GM19467 (cell line): ENCODE results near the gene CST3.
"Not testable (repeated sequence)": the region's sequence is repeated elsewhere in the genome, so short reads cannot be mapped to it uniquely, and the experiment has no call there.

Experiments
- ATAC-seq: cut with Tn5 transposase; IDR thresholded peaks from one replicate; pipeline ENCODE4 v1.9.1; 2021; ENCODE audit warnings: mild to moderate bottlenecking, moderate library complexity; ENCODE audit not compliant: unreplicated experiment

The CST3 gene

DNA sequence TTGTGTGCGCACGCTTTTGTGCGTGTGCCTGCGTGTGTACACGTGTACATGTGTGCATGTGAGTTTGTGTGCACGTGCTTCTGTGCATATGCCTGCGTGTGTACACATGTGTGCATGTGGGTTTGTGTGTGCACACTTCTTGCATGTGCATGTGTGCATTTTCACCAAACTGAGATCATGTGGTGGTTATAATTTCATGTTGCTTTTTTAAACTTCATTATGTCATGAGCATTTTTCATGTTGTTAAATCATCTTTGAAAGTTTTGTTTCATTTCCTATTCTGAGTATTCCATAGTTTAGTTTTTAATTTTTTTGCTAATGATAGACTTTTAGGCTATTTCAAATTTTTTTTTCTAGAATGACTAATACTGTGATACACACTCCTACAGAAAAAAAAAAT, 6.4 kb upstream of the CST3 start:
- ATAC-seq = no peak

DNA sequence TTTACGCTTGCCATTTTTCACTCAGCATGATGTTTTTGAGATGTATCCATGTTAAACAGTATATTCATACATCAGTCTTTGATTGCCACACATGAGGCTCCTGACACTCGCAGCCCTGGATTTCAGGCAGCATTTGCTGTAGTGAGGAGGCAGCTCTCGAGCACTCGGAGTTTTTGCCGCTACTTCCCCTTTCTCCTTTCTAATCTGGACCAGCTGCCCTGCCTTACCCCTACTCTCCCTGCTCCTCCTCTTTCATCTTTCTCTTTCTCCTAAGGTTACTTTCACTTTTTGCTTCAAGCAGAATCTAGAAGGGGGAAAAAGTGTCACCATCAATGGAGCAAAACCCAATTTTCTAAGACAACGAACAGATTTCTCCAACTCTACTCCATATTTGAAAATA, 5.9 kb upstream of the CST3 start:
- peak; percentile 43 for ATAC-seq

DNA sequence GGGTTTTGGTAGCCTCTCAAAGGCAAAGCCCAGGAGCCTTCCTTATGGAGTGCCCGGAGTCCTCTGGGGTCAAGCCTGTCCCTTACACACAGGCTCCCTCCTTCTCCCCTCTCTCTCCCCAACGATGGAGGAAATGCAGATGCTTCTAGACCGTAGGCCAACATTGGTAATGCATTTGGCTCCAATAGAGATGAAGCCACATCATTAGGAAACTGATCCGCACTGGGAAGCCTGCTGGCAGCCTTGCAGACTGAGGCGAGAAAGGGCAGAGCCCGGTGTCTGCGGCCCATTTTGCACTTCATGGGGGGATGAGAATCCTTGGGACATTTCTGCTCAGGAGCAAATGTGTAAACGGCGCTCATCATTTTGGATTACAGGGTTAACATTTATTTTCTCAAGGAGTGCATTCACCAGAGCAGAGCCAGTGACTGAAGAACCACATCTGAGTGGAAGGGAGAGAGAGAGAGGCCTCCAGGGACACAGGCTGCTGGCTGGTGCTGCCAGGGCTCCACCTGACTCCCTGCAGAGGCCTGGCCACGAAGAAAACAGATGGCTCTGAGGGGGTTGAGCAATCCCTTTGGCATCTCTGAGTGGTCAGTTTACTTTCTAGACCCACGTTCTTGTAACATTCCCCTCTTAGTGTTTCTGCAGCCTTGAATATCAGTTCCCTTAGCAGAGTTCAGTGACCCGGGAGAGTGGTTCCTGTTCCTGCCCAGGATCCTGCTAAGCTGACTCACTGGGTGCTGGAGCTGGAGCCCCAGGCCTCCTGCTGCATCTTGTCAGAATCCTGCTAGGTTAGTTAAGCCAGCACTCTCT, 4.4 kb upstream of the CST3 start:
- ATAC-seq = no peak

DNA sequence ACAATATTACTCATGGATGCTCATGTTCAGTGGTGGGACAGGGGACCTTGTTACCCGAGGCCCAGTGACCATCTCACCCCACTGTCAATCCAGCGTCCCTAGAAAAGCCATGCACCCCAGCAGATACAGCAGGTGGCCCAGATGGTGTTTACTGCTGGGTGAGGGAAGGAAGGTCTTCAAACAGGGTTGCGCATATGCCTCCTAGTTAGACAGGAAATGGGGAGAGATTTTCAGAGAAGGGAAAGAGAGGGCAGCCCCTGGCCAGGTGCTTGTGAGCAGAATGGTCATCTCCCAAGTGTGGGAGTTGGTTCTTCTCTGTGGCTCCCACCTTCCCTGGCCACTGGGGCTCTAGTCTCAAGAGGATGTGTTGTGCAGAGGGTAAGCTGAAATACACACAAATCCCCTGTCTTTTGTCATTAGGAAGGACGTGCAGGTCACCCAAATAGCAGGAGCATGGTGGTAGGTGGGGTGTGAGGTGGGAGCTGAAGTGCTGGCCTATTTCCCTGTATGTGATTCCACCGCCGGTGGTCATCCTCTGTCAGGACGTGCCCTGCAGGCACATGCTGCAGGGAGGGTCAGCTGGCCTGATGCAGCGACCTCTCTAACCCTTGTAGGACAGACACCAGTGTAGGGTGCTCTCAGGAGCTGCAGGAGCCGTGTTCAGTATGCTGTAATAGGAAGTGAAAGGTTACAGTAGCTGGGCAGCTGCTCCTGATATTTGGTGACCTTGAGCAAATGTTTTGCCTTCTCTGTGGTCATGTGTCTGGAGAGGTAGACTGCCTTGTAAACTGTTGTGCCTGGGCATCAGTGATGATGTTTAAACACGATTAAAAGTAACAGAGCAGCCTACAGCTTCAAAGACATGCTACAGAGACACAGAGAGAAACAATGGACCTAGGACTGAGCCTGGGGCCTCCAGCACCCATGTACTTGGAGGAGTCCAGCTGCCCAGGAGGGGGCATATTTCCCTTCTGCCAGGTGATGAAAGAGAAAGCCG, 3.2 kb upstream of the CST3 start:
- no peak for ATAC-seq

DNA sequence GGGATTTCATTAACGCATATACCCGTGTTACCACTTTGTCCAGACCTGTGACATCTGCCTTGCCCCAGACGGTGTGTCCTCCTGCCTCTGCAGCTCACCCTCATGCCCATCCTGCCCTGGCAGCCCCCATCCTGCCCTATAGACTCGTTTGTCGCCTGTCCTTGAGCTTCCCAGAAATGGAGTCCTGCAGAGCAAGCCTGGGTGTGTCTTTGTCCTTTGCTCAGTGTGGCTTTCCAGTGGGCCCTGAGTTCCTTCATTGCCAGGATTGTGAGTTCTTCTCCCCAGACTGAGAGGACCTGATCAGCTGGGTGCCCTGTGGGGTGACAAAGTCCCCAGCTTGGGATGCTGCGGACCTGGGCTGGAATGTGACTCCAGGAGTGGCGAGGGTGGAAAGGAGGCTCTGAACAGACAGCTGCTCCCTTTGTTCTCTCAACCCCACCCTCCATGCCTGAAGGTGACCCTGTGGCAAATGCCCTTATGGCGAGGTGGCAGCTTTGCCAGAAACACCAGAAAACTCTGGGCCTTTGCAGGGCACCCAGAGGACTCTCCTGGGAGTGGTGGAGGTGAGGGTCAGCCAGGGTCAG, 2.4 kb upstream of the CST3 start:
- no peak for ATAC-seq

DNA sequence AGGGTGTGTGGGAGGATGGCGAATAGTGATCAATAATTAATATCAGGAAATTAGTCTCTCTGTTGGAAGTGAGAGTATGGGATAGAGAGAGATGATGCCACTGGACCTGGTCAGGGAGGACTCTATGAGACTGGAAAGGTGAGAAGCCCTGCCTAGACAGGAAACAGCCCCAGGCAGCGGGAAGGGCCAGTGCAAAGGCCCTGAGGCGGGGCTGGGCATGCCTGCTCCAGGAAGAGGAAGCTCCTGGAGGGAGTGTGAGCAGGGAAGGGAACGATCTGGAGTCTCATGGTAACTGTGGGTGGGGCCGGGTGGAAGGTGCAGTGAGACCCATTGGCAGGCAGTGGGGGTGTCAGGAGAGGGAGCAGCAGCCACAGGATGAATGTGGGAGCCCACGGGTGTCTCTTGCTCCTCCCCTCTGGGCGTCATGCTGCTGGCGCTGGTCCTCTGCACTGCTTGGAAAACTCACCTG, 1.8 kb upstream of the CST3 start:
- ATAC-seq = no peak

DNA sequence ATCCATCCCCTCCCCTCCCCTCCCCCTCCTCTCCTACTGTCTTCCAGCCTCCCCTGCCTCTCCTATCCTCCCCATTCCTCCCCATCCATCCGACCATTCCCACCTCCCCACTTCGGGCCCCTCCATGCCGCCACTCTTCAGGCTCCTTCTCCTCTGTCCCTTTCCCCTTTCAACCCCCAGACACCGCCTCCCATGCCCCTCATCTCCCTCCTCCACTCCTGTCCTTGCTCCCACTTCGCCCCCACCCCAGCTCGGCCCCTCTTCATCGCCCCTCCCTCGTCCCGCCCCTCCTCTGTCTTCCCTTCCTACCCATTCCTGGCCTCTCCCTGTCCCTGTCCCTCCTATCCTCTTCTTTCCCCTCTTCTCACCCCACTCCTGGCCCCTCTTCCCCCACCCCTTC, 554 bp upstream of the CST3 start:
- no peak for ATAC-seq

DNA sequence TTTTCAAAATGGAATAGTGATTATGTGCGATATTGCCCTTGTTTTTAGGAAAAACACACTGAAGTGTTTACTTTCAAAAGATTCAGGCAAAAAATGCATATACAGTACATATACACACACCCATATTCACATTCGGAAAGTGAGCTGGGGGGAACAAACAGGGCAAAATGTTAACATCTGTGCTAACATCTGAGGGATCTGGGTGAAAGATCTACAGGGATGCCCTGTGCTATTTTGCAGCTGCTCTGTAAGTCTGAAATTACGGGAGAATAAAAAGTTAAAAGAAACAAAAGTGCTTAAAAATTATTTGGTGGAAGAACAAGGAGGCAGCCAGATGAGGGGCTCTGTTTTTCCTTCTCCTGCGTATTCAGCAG, 860 bp downstream of the CST3 start:
- ATAC-seq = no peak

DNA sequence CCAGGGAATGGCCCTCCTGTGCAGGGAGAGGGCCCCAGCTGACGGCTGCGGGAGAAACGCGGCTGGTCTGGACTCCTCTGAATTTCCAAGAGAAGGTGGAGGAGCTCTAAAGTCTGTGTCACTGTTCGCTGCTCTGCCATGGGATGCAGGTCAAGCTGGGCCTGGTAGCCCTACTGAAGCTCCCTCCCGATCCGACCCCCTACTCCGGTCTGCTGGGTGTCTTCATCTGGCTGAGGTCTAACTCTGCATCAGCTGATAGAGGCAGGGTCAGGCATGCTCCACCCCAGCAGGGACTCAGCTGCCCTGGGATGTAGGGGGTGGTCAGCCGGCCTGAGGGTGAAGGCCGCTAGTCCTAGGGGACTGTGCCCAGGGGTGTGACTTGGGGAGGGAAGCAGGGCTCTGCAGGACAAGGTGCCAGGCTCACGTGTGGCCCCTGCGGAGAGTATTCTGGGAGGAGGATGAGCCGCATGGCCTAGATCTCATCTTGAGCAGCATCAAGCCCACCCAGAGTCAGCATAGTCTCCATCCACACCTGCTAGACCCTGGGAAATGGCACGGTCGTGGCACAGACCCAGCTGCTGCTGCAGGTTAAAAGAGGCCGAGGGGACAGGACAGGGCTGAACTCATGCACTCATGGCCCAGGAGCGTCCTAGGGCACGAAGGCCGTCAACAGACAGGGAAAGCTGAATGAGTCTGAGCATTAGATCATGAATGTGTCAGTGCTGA, 1.4 kb downstream of the CST3 start:
- no peak for ATAC-seq

DNA sequence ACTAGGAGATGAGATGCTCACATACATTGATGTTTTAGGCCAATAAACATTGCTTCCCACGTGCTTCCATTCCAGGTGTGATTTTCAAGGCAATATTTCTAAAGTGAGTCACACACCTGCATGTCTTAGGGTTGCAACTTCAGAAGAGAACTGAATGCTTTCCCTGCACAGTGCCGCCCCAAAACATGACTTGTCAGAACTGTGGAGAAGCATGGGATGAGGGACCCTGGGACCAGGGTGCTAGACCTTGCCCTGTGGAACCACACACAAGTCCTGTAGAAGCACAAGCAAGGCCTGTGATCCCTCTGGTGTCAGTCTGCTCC, 2.0 kb downstream of the CST3 start:
- ATAC-seq = not testable (repeated sequence)

DNA sequence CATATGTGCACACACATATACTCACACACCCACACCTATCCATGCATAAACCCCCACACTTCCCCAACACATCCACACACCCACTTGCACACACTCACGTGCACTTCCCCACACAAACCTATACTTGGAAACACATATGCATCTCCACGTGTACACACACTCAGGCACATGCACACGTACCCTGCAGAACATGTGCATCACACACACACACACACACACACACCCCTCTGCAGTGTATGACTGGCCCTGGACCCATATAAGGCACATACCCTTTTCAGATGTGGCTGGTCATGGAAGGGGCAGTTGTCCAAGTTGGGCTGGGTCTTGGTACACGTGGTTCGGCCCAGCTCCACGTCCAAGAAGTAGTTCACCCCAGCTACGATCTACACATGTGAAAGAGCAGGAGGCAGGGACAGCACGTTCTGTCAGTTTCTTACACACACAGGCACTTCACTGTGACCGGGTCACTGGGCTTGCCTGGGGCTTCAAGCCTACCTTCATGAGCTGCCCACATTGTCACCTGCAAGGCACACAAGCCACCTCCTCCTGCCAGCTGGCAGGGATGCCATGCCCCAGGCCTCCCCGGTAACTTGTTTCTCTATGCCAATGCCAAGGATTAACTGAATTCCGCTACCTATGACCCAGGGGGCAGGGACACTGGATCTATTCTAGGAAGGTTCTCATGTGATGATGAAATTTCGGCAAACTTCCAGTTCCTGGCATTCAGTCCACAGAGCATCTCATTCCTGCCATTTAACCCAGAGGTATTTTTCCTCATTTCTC, 2.6 kb downstream of the CST3 start:
- ATAC-seq = no peak

DNA sequence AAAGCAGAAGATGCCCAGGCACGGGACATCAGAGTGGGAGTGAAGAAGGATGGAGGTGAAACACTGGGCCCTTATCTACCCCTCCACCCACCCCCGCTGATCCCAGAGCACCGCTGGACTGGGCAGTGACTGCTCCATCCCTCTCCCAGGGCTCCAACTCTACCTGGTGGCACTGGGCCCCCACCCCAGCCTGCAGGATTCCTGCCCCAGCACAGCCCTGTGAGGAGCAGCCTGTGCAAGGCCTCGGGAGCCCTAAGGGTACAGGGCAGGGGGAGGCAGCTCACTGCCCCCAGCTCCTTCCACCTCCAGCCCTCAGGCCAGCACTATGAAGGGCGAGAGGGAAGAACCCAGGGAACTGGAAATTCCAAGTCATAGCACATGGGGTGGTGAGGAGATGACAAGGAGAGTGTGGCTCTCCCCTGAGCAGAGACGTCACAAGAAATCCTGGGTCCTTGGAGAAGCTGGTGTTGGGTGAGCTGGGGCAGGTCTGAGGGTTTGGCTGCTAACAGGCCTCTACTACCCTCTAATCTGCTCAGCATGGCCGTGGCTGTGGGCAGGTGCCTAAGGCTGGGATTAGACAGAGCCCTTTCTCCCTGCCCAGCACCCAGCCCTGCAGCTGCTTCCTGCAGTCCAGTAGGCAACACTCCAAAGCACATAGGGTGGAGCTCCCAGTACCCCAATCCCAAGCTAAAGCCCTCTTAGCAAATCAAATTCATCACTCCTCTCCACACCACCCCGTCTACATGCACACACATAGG, 3.5 kb downstream of the CST3 start:
- no peak for ATAC-seq

DNA sequence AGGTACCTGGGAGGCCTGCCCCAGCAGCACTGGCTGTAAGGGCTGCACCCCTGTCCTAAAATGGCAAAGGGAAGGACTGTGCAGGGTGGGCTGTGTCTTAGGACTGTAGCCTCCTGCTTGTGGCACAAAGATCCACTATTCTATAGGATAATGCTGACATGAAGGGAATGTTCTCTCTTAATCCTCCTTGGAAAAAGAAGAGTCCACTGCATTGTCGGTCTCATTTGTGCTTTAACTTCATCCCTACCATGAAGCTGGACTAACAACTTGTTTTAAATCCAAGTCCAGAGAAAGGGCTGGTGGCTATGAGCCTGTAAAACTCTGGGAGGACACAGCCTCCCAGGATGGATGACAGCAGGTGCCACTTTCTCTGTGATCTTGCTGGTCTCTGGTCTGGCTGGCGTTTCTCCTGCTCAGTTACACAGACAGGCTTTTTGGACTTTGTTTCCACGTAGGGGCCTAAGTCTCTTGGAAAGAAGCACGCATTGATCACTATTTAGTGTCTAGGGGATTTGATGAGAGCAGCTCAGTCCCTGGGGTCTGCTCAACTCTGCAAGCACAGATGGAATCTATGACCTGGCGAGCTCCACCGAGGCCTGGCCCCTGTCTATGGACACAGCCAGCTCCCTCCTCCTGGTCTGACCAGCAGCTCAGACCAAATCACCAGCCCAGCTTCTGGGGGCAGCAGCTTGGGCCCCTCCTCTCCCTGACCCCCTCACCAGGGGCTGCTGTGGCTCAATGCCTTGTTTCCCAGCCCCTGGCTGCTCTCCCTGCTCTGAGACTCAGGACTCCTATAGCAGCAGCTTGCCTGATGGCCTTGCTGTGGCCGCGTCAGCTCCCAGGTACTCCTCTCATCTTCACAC, 4.8 kb downstream of the CST3 start:
- ATAC-seq = no peak

DNA sequence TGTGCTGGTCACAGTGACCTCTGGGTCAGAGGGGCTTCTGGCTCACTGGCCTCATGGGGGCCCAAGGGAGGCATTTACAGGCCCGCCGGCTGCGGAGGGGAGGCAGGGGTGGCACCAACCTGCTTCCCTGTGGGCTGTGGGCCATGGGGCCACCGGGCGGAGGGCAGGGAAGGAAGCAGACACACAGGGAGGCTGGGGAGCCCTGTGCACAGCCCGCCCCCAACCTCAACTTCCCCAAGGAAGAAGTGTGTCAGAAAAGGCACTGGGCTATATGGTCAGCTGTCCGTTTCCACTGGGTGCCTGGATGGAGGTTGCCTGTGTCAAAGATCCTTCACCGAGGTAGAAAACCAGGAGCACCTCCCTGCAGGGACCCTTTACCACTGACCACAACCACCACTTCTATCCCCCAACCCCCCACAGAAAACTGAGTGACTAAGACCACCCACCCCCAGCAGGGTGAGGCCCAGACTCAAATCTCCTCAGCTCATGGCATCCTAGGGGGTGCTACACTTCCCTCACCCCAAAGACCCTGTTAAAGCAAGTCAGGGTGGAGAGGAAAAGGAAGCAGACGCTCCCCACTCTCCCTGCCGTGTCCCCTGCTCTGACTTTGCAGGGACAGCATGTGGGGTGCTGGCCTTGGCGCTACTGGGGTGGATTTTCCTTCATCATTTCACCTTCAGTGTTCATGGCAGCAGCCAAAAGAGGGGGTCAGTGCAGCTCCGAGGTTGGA, 5.6 kb downstream of the CST3 start:
- ATAC-seq = no peak

DNA sequence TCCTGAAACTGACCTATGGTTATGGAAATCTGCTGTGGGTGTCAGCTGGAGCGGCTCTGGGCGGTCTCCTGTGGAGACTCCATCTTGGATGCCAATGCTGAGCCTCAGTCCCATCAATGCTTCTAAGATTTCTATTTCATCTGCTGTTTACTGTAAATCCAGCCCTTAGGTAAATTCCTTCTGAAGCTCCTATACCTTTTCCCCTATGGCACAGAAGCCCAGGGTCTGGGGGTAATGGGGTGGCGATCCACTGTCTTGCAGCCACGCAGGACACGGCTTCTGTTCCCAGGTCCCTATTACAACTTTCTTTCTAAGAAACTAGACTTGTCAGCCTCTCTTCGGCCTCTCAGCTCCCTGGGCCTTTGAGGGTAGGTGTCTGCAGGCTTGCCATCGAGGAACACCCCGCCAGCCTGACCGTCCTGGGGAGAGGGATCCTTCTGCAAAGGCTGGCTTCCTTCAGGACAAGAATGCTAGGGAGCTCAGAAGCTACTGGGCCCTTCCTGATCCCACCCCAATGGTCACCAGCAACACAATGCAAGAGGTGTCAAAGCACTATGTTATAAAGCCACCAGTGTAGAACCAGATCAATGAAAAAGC, 6.4 kb downstream of the CST3 start:
- no peak for ATAC-seq

DNA sequence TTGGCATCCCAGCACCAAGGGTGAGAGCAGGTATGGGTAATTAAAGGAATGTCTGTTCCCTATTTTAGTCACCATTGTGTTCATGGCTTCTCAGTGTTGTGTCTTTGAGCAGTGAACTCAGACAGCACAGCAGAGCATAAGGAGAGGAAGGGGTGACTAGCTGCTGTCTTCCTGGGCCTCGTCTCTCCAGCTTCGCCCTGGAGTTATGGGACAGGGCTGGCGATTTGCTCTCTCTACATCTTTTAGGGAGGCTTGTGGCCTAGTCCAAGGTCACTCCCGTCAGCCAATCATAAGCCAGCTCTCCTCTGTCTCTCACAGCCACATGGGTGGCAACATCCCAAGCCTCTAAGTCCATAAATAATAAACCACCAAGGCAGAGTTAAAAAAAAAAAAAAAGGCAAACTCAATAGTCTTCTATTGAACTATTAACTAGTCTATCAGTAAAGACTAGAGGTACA, 7.3 kb downstream of the CST3 start:
- ATAC-seq = no peak
